Activated CD4-positive, alpha-beta T cell treated with anti-CD3 and anti-CD28 coated beads, Interleukin-2, amount 50 U/mL, for 48 hours (primary cell): ENCODE results near the gene TARBP2.
"Not testable (repeated sequence)": the region's sequence is repeated elsewhere in the genome, so short reads cannot be mapped to it uniquely, and the experiment has no call there.

ENCODE experiments used
- DNase-seq, 2 experiments: peaks; one replicate each; pipeline ENCODE4 v3.0.0-alpha.2; 2020

Gene TARBP2

GRCh38 chr12:53516758-53517455, 15.8 kb downstream of the TARBP2 start:
- no peak for DNase-seq

DNA sequence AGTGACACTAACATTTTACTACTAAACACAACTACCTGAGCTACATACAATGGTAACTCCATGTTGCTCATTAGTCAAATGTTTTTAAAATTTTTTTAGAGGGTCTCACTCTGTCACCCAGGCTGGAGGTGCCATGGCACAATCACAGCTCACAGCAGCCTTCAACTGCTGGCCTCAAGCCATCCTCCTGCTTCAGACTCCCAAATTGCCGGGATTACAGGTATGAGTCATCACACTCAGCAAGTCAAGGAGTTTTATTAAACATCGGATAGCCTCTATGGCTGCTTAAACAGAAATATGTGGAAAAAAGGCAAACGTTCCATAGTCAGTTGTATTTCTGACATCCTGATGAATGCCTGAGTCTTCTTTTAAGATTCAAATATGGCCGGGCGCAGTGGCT, 17.3 kb downstream of the TARBP2 start:
- no peak for DNase-seq

GRCh38 chr12:53523131-53523530, 22.0 kb downstream of the TARBP2 start:
- no peak for DNase-seq

DNA sequence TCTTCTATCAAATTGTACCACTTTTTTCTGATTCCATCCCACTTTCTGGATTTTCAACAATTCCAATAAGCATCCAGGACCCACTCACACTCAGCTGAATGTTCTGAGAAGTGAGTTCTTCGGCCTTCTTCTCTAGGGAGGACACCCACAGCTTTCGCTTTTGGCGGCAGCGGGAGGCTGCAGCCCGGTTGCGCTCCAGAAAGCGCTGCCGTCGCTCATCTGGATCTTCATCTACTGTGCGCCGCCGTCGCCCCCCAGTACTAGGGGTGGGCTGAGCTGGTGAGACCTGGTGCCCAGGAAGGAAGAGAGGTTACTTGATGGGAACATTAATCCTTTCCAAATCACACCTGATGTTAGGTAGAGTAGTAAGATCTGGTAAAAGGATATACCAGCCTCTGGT, 23.4 kb downstream of the TARBP2 start:
- no peak for DNase-seq

DNA sequence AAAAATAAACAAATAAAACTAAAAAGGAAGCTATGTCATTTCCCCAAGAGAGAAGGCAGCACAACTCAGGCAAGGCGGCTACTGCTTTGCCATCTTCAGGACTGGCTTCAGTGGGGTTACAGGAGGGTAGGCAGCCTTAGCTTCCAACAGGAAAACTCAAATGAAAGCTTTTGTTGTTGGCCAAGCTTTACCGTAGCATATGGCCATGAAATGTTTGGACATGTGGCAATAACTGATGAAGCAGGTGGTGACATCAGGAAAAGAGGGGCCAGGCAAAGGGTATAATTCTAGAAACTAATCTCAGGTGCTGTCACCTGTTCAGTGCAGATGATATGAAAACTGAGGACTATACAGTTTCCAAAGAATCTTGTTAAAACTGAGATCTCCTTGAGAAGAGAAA, 29.0 kb downstream of the TARBP2 start:
- DNase-seq = no peak

DNA sequence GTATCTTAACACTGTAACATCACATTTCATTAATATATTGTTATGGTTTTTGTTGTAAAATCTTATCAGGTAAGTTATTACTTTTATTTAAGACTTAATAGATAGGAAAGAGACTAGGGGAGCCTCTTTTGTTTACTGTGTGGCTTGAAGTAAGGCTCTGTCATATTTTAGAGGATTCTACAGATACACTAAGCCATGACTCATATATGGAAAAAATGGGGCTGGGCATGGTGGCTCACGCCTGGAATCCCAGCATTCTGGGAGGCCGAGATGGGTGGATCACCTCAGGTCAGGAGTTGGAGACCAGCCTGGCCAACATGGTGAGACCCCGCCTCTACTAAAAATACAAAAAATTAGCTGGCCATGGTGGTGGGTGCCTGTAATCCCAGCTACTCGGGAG, 29.8 kb downstream of the TARBP2 start:
- no peak for DNase-seq

DNA sequence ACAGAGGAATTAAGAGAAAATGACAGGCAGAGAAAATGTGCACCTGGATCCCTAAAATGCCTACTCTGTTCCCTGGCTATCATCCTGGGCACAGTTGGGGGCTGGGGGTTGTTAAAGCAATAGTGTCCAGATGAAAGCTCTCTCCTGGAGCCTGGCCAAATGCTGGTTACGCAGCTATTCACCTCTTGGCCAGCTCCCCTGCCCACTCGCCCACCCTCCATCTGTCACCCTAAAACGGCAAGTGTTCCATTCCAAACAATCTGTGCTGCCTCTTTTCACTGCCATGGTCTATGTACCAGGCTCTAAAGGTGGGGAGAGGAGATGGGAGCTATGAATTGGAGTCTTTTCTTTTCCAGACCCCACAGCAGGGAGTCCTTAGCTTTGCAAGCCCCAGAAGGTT, 30.9 kb downstream of the TARBP2 start:
- no peak for DNase-seq

GRCh38 chr12:53532524-53533445, 31.7 kb downstream of the TARBP2 start:
- no peak for DNase-seq

GRCh38 chr12:53533471-53533870, 32.4 kb downstream of the TARBP2 start:
- no peak for DNase-seq

GRCh38 chr12:53536962-53537361, 35.9 kb downstream of the TARBP2 start:
- no peak for DNase-seq

DNA sequence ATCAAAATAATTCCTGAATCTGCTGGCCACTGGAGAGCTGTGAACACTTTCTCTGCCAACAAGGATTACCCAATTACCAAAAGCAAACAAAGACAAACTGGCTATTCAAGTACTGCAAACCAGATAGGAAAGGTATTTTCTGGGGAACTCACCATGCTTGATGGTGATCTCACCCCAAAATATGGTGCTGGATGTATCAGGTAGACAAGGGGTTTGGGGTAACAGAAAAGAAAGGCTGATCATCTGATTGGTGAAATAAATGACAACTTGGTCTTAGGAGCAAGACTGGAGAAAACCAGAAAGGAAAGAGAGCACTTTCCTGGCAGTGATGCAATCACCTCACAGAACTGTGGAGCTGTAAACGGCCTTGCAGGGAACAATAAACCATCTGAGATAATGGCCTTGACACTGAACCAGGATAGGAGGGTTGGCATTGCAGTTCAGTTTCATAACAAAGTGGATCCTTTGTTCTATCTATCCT, 37.2 kb downstream of the TARBP2 start:
- DNase-seq = no peak

- DNase-seq = no peak
These were observed 38.4 kb downstream of the TARBP2 start for GRCh38 chr12:53539526-53539925.

DNA sequence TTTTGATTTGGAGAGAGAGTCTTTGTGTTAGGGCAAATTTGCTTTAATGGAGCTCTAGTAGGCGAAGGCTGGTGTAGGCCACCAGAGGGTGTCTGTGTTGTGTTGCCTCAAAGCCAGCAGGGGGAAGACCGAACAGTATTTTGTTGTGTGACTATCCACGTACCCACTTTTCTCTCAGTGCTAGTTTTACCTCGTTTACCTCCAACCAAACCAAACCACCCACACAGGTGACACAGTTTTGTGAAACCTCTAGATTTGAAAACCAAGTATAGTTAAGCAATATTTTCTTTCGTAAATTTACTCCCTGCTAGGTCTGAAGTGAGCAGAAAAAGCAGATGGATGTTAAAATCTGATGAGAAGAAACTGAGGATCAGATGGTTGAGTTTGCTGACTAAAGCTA, 42.5 kb downstream of the TARBP2 start:
- DNase-seq = peak; percentile 50 to 61

GRCh38 chr12:53548354-53548753, 47.3 kb downstream of the TARBP2 start:
- not testable (repeated sequence) for DNase-seq

DNA sequence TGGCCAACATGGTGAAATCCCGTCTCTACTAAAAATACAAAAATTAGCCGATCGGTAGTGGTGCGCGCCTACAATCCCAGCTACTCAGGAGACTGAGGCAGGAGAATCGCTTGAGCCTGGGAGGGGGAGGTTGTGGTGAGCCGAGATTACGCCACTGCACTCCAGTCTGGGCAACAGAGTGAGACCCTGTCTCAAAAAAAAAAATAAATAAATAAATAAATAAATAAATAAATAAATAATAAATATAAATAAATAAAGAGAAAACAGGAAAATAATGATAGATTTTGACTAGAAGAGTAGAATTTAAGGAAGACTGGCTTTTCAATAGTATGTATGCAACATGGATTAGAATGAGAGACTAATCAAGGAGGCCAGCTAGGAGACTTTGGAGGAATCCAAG, 49.0 kb downstream of the TARBP2 start:
- not testable (repeated sequence) for DNase-seq

DNA sequence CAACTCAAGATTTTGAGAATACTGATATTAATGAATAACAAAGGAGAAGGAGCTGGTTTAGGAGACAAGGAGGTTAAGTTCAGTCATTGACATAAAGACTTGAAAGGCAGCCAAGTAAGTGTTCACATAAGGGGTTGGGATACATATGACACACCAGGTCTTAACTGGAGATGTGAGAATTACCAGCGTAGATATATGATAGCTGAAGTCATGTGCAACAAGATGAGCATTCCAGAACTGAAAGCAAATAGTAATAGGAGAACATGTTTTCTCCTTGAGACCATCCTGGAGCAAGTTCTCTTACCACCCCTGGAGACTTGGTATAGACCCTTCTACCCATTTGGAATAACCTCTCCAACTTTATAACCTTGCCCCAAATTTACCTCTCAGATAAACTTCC, 49.5 kb downstream of the TARBP2 start:
- no peak for DNase-seq

DNA sequence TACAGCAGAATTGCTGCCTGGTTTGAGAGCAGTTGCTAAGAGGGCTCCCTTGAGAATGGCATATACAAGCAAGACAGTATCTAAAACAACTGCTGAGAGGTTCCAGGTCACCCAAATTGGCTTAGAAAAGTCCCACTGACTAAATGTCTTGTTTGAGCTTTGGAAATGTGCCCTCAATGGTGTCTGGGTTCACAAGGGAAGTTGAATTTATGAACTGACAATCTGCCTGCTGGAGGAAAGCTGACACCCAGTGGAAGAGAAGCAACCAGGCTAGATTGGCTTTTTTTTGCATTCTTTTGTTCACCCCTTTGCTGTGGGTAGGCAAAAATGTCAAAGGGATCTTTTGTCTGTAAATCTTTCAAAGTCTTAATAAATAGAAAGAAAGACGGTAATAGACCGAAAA, 50.8 kb downstream of the TARBP2 start:
- DNase-seq = no peak

GRCh38 chr12:53552361-53553327, 51.6 kb downstream of the TARBP2 start:
- DNase-seq = no peak
